Left ventricle myocardium inferior (tissue), 1 donor: ENCODE data around the gene HHIPL1. TPM values are rescaled to one million over a fixed set of nuclear protein-coding genes. Genes with fewer than 3 reads are reported as not detected.

Experiments used
- DNase-seq: peaks from one replicate; pipeline ENCODE4 v3.0.0-alpha.2; 2020
- H3K27ac ChIP-seq: fragments of 200-600 bp; replicated peaks from 2 replicates; pipeline ENCODE4 v1.8.0; 2021
- H3K27me3 ChIP-seq: fragments of 200-600 bp; 2 replicates; pipeline ENCODE4 v1.8.0; 2021; ENCODE audit warnings: low read depth
- H3K36me3 ChIP-seq: fragments of 200-600 bp; 2 replicates; pipeline ENCODE4 v1.8.0; 2021
- H3K4me1 ChIP-seq: fragments of 200-600 bp; 2 replicates; pipeline ENCODE4 v1.8.0; 2021
- H3K4me3 ChIP-seq: fragments of 200-600 bp; 2 replicates; pipeline ENCODE4 v1.8.0; 2021; ENCODE audit warnings: mild to moderate bottlenecking, moderate library complexity
- H3K9me3 ChIP-seq: fragments of 200-600 bp; replicated peaks from 2 replicates; pipeline ENCODE4 v1.8.0; 2021
- intact Hi-C: fragments of 100-400 bp; cut with micrococcal nuclease; formaldehyde crosslinking; loops from one replicate; pipeline ENCODE4 v1.11.0; 2022
- total RNA-seq: library from RNA; stranded (reverse); fragmentation: NEBNext Ultra II Directional; extraction: Animal tissue kit (Norgen Biotek cat#: 25700); gene quantifications from one replicate; pipeline ENCODE4 v1.2.1, GENCODE V29; 2021
- TF ChIP-seq, protein P1 (sequence below): fragments of 200-600 bp; IDR thresholded peaks from 2 replicates; pipeline ENCODE4 v1.8.0; 2021; ENCODE audit warnings: antibody characterized with exemption, mild to moderate bottlenecking, borderline replicate concordance
- donor health status: DM: no; HTN: yes; CAD: no; lungs with severe emphysema.

The HHIPL1 gene
- total RNA-seq, 1 donor from 2014 or later, result 1.2 TPM

DNA sequence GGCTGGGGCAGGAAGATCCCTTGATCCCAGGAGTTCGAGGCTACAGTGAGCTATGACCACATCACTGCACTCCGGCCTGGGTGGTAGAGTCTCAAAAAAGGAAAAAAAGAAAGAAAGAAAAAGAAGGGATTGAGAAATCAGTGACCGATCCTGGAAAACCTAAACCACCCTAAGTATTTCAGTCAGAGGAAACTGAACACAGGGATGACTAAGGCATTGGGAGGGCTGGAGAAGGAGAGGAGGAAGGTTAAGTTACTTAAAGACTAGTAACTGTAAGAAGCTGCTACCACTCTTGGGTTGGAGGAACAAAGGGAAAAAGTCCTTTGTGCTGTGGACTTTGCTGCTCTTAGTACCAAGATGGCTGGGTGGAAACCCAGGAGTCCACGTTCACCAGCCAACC is 10.6 kb downstream of the HHIPL1 start:
- H3K4me3 ChIP-seq, result no peak overlapping the region
- DNase-seq, result no peak
- no peaks in the 10 kb centered on the region for H3K36me3 ChIP-seq
- no peak overlapping the region for H3K27ac ChIP-seq
- intact Hi-C loops, result no loop called here
- H3K9me3 ChIP-seq, result no peaks in the 10 kb centered on the region
- H3K4me1 ChIP-seq, result peaks cover 5% of the 10 kb centered on the region
- TF ChIP-seq, protein P1, sequence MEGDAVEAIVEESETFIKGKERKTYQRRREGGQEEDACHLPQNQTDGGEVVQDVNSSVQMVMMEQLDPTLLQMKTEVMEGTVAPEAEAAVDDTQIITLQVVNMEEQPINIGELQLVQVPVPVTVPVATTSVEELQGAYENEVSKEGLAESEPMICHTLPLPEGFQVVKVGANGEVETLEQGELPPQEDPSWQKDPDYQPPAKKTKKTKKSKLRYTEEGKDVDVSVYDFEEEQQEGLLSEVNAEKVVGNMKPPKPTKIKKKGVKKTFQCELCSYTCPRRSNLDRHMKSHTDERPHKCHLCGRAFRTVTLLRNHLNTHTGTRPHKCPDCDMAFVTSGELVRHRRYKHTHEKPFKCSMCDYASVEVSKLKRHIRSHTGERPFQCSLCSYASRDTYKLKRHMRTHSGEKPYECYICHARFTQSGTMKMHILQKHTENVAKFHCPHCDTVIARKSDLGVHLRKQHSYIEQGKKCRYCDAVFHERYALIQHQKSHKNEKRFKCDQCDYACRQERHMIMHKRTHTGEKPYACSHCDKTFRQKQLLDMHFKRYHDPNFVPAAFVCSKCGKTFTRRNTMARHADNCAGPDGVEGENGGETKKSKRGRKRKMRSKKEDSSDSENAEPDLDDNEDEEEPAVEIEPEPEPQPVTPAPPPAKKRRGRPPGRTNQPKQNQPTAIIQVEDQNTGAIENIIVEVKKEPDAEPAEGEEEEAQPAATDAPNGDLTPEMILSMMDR, result no peak
- peaks cover 48% of the 10 kb centered on the region for H3K27me3 ChIP-seq

DNA sequence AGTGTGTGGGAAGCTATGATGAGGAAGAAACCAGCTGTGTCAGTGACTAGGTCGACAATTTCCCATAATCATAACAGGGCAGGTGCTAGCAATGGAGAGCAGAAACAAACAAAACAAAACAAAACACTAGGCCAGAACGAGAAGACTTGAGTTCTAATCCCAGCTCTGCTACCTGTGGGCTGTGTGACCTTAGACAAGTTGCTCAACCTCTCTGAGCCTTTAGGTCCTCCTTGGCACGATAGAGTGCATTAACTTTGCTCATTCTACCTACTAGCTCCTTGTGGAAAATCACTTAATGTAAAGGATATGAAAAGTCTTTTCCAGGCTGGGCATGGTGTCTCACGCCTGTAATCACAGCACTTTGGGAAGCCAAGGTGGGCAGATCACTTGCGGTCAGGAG is 11.2 kb downstream of the HHIPL1 start:
- no peaks in the 10 kb centered on the region for H3K36me3 ChIP-seq
- no peak overlapping the region for H3K4me3 ChIP-seq
- peaks cover 55% of the 10 kb centered on the region for H3K27me3 ChIP-seq
- no peaks in the 10 kb centered on the region for H3K9me3 ChIP-seq
- peaks cover 5% of the 10 kb centered on the region for H3K4me1 ChIP-seq
- DNase-seq, result no peak
- TF ChIP-seq, protein P1, result no peak
- no peak overlapping the region for H3K27ac ChIP-seq
- intact Hi-C loops, result no loop called here

DNA sequence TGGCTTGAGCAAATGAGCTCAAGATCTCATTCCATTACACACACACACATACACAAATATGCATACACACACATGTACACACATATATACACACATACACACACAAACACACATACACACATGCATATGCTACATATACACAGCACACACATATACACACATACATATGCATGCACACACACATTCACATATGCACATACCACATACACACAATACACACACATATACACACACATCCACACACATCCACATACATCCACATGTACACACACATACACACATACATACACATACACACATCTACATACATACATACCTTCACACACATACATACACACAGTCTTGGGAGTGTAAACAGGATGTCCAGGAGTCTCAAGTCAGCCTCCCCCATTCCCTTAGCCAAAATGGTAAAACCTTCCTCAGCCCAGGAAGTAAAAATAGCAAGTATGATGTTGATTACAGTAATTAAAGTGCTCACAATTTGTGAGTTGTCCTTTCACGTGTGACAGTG is 12.8 kb downstream of the HHIPL1 start:
- no peaks in the 10 kb centered on the region for H3K9me3 ChIP-seq

DNA sequence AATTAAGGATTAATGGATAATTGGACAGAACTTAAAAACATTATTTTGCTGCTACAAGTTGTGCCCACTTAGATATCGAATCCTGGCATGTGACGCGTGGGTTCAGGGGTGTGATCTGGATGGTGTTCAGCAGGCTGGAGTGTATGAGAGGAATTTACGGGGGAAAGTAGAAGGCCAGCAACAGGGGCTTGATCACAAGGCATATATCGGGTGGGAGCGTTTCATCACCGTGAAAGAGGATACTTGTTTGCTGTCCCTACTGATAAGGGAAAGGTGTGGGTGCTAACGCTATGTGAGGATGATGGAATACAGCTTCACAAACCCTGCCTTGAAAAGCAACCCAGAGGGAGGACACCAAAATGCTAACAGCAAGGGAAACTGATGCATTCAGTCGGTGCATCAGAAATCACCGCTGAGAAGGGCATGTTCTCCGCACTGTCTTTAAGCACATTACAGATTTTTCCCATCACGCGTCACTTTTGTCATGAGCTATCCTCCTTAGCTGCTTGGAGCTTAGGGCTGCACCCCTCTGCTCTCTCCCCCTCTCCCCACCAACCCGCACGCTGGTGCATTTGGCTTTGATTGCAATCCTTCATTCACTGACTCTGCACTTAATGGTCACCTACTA is 13.4 kb downstream of the HHIPL1 start:
- DNase-seq, result no peak
- no peak overlapping the region for H3K27ac ChIP-seq
- no peaks in the 10 kb centered on the region for H3K36me3 ChIP-seq
- peaks cover 5% of the 10 kb centered on the region for H3K4me1 ChIP-seq
- H3K9me3 ChIP-seq, result no peaks in the 10 kb centered on the region
- no peak overlapping the region for H3K4me3 ChIP-seq
- TF ChIP-seq, protein P1, result no peak
- intact Hi-C loops, result no loop called here
- peaks cover 67% of the 10 kb centered on the region for H3K27me3 ChIP-seq

More for the DNA sequence above, 12.8 kb downstream of the HHIPL1 start:
- Histone ChIP-seq H3K4me1 (peaks cover 5% of the 10 kb centered on the region), H3K36me3 (no peaks in the 10 kb centered on the region), H3K4me3 (no peak overlapping the region), H3K27me3 (peaks cover 67% of the 10 kb centered on the region), H3K27ac (no peak overlapping the region)
- DNase-seq, result no peak
- TF ChIP-seq, protein P1, result no peak
- intact Hi-C loops, result no loop called here

DNA sequence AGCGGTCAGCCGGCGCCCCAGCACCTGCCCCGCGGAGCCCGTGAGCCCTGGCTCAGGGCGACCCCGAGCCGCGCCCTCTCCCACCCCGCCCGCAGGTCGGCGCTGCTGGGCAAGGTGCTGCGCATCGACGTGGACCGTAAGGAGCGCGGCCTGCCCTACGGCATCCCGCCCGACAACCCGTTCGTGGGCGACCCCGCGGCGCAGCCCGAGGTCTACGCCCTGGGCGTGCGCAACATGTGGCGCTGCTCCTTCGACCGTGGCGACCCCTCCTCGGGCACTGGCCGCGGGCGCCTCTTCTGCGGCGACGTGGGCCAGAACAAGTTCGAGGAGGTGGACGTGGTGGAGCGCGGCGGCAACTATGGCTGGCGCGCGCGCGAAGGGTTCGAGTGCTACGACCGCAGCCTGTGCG is 14.4 kb downstream of the HHIPL1 start:
- peaks cover 5% of the 10 kb centered on the region for H3K4me1 ChIP-seq
- no peaks in the 10 kb centered on the region for H3K9me3 ChIP-seq
- no peak overlapping the region for H3K27ac ChIP-seq
- peak overlapping the region; percentile 29 for H3K4me3 ChIP-seq
- TF ChIP-seq, protein P1, result no peak
- intact Hi-C loops, result no loop called here
- DNase-seq, result no peak
- peaks cover 67% of the 10 kb centered on the region for H3K27me3 ChIP-seq
- H3K36me3 ChIP-seq, result no peaks in the 10 kb centered on the region
